A549 (cell line): ENCODE results near the gene AQP4. TPM values are rescaled to one million over a fixed set of nuclear protein-coding genes. Genes with fewer than 3 reads are reported as not detected.

ENCODE experiments used
- ATAC-seq, 2 experiments: fragments of 200-7000 bp in 1 of 2; fragments of >200 bp in 1 of 2; cut with Nextera tagmentation in 1 of 2; cut with Tn5 transposase in 1 of 2; 3 replicates each; pipeline versions ENCODE4 v1.8.0 to v1.9.1; 2018 to 2020; ENCODE audit warnings: mild to moderate bottlenecking in 1 of 2, moderate library complexity in 1 of 2
- CTCF ChIA-PET: fragments of 300-600 bp; sonication (Branson Sonifier 250); formaldehyde crosslinking; extraction: SDS; loops from one replicate; lab custom pipeline; 2021; ENCODE audit warnings: antibody characterized with exemption, inconsistent platforms; lab: Yijun Ruan, JAX
- POLR2A ChIA-PET: fragments of 350-600 bp; formaldehyde crosslinking; extraction: SDS; loops from one replicate; lab custom pipeline; 2021; ENCODE audit warnings: antibody characterized with exemption, inconsistent platforms; lab: Yijun Ruan, JAX
- DNase-seq, 2 experiments: peaks; one replicate each; pipeline versions ENCODE4 v3.0.0 to v3.0.0-alpha.2; 2011 to 2016; ENCODE audit warnings: low read depth in 1 of 2, low spot score in 1 of 2
- FAIRE-seq: peaks from 2 replicates; lab custom pipeline; 2011; peaks lifted over from hg19 to GRCh38; lab: Jason Lieb, UNC
- H3K27ac ChIP-seq, 2 experiments: fragments of >200 bp; sonication (Bioruptor Twin); formaldehyde crosslinking; 3 replicates each; pipeline ENCODE4 v1.5.1; 2016 to 2017
- H3K4me1 ChIP-seq: fragments of >200 bp; sonication (Bioruptor Twin); formaldehyde crosslinking; 3 replicates; pipeline ENCODE4 v1.6.1; 2016
- H3K4me2 ChIP-seq: fragments of >200 bp; sonication (Bioruptor Twin); formaldehyde crosslinking; 3 replicates; pipeline ENCODE4 v1.6.1; 2016
- H3K4me3 ChIP-seq: fragments of >200 bp; sonication (Bioruptor Twin); formaldehyde crosslinking; 3 replicates; pipeline ENCODE4 v1.5.1; 2016
- H3K9me3 ChIP-seq: fragments of >200 bp; sonication (Bioruptor Twin); formaldehyde crosslinking; 3 replicates; pipeline ENCODE4 v1.6.1; 2016
- CBX2 ChIP-seq: fragments of 200-600 bp; sonication (generic); IDR thresholded peaks from 2 replicates; pipeline ENCODE4 v1.6.1; 2016; ENCODE audit warnings: low read depth, mild to moderate bottlenecking, borderline replicate concordance
- CBX8 ChIP-seq: fragments of 200-600 bp; sonication (generic); IDR thresholded peaks from 2 replicates; pipeline ENCODE4 v1.6.1; 2016
- CEBPB ChIP-seq, 2 experiments: fragments of >200 bp in 1 of 2; sonication (Bioruptor Twin) in 1 of 2; formaldehyde crosslinking in 1 of 2; IDR thresholded peaks; 2 replicates each; pipeline ENCODE4 v1.6.1; 2012 to 2016
- CHD2 ChIP-seq: fragments of 150-350 bp; IDR thresholded peaks from 2 replicates; pipeline ENCODE4 v1.6.1; 2014; ENCODE audit warnings: low read length; ENCODE audit not compliant: partially characterized antibody
- EHMT2 ChIP-seq: fragments of 200-600 bp; sonication (generic); IDR thresholded peaks from 2 replicates; pipeline ENCODE4 v1.6.1; 2016; ENCODE audit warnings: antibody characterized with exemption, low read depth, mild to moderate bottlenecking, moderate library complexity
- ESRRA ChIP-seq: fragments of 150-350 bp; IDR thresholded peaks from 2 replicates; pipeline ENCODE4 v1.6.1; 2014; ENCODE audit warnings: mild to moderate bottlenecking, low read length, borderline replicate concordance
- HDAC2 ChIP-seq: fragments of 200-600 bp; sonication (generic); IDR thresholded peaks from 2 replicates; pipeline ENCODE4 v1.6.1; 2016
- JUN ChIP-seq, 2 experiments: fragments of >200 bp; sonication (Bioruptor Twin); formaldehyde crosslinking; IDR thresholded peaks; 2 replicates in 1 of 2; 3 replicates in 1 of 2; pipeline ENCODE4 v1.6.1; 2016 to 2017
- JUNB ChIP-seq: fragments of >200 bp; sonication (Bioruptor Twin); formaldehyde crosslinking; IDR thresholded peaks from 2 replicates; pipeline ENCODE4 v1.6.1; 2016
- KDM1A ChIP-seq: fragments of 200-600 bp; sonication (generic); IDR thresholded peaks from 2 replicates; pipeline ENCODE4 v1.6.1; 2016; ENCODE audit warnings: low read depth, mild to moderate bottlenecking
- NPAS2 ChIP-seq: fragments of 250-450 bp; sonication (Bioruptor Pico); IDR thresholded peaks from 2 replicates; pipeline ENCODE4 v1.8.0; 2022; ENCODE audit warnings: mild to moderate bottlenecking, moderate library complexity, borderline replicate concordance
- NR3C1 ChIP-seq: fragments of >200 bp; sonication (Bioruptor Twin); formaldehyde crosslinking; IDR thresholded peaks from 3 replicates; pipeline ENCODE4 v1.6.1; 2017
- POLR2A ChIP-seq: IDR thresholded peaks from 2 replicates; pipeline ENCODE4 v1.6.1; 2012; ENCODE audit warnings: mild to moderate bottlenecking, low read length
- RFX5 ChIP-seq: fragments of 450-650 bp; IDR thresholded peaks from 2 replicates; pipeline ENCODE4 v1.7.1; 2014; ENCODE audit warnings: antibody characterized with exemption, mild to moderate bottlenecking, moderate library complexity
- SREBF2 ChIP-seq: fragments of 450-650 bp; IDR thresholded peaks from 2 replicates; pipeline ENCODE4 v1.6.1; 2014; ENCODE audit warnings: mild to moderate bottlenecking, moderate library complexity
- TFCP2L1 ChIP-seq: fragments of 250-450 bp; sonication (Bioruptor Pico); IDR thresholded peaks from 2 replicates; pipeline ENCODE4 v1.5.0; 2021; ENCODE audit warnings: mild to moderate bottlenecking
- TP53 ChIP-seq: fragments of 250-450 bp; sonication (Bioruptor Pico); IDR thresholded peaks from 2 replicates; pipeline ENCODE4 v1.5.0; 2021; ENCODE audit warnings: mild to moderate bottlenecking, moderate library complexity
- ZC3H11A ChIP-seq: fragments of 450-650 bp; IDR thresholded peaks from 2 replicates; pipeline ENCODE4 v1.6.1; 2014; ENCODE audit warnings: antibody characterized with exemption, mild to moderate bottlenecking
- ZFP36 ChIP-seq: fragments of 450-650 bp; IDR thresholded peaks from 2 replicates; pipeline ENCODE4 v1.6.1; 2014; ENCODE audit warnings: borderline replicate concordance; ENCODE audit not compliant: partially characterized antibody
- WGBS: methylation state at CpG from one replicate; pipeline ENCODE4 v1.1.6; 2017; ENCODE audit errors: missing lambda C conversion rate; 5-methylcytosine and 5-hydroxymethylcytosine counted together
- polyA plus RNA-seq, 4 experiments: library from polyadenylated mRNA; depleted of rRNA in 3 of 4; stranded (reverse); fragments of >200 nt; fragmentation: RNase III in 1 of 4; extraction: RNeasy Plus Mini Kit Qiagen cat#74134 plus additional on column Dnase treatment in 1 of 4; gene quantifications; 2 replicates in 3 of 4; 3 replicates in 1 of 4; pipeline ENCODE4 v1.2.3, GENCODE V29; 2011 to 2017
- TF ChIP-seq, protein P1 (sequence below): fragments of 200-600 bp; sonication (generic); IDR thresholded peaks from 2 replicates; pipeline ENCODE4 v1.6.1; 2016; ENCODE audit warnings: antibody characterized with exemption, mild to moderate bottlenecking, moderate library complexity
- TF ChIP-seq, protein P2 (sequence below): fragments of 250-450 bp; sonication (Bioruptor Pico); IDR thresholded peaks from 2 replicates; pipeline ENCODE4 v1.5.0; 2020; ENCODE audit warnings: low read depth, mild to moderate bottlenecking, moderate library complexity
- TF ChIP-seq, protein P3 (sequence below): fragments of >200 bp; sonication (Bioruptor Twin); formaldehyde crosslinking; IDR thresholded peaks from 3 replicates; pipeline ENCODE4 v1.5.1; 2016

Gene AQP4
- polyA plus RNA-seq, 2 of the 4 experiments (the other 2 are of a cell fraction), result 0.08 TPM; not detected in 1

DNA sequence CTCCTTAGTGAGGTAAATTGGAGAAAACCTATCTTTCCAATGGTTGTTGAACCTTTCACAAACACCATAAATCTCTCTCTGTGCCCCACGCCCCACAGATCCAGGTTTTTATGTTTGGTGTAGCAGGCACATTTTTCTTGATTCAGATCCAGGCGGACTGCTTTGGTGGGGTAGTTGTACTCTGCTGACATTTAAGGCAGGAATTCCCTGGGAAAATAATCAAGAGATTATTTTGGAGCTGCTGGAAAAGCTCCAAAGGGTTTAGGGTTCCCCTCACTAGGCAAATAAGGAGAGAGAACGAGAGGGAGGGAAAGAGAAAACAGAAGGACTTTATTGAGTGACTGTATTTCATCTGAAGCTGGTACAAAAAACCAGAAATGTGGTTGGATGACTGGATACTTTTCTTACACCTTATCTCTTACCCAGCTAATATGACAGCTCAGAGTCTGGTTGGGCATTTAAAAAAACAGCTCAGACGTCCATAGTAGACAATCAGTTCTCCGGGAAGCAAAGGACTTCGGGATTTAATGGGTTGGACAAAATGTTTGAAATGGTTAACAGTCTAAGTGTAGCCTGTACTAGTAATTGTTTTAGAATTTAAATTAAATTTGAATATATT lies 3.6 kb upstream of the AQP4 start:
- DNase-seq (no peak), ATAC-seq (no peak), FAIRE-seq (no peak)
- ChIA-PET CTCF (no interaction called here), POLR2A (no interaction called here)
- WGBS, result 51% methylated on average over 6 of the region's 6 CpGs
- Histone ChIP-seq H3K4me3 (no peak overlapping the region), H3K27ac (no peak overlapping the region), H3K9me3 (no peaks in the 10 kb centered on the region), H3K4me1 (peaks cover 5% of the 10 kb centered on the region), H3K4me2 (no peak overlapping the region)
- TF ChIP-seq KDM1A (no peak), ZC3H11A (no peak), CBX8 (no peak), JUN (IDR thresholded peaks at IDR 0.05) (no peak), EHMT2 (no peak), RFX5 (no peak)
- TF ChIP-seq, protein P1, sequence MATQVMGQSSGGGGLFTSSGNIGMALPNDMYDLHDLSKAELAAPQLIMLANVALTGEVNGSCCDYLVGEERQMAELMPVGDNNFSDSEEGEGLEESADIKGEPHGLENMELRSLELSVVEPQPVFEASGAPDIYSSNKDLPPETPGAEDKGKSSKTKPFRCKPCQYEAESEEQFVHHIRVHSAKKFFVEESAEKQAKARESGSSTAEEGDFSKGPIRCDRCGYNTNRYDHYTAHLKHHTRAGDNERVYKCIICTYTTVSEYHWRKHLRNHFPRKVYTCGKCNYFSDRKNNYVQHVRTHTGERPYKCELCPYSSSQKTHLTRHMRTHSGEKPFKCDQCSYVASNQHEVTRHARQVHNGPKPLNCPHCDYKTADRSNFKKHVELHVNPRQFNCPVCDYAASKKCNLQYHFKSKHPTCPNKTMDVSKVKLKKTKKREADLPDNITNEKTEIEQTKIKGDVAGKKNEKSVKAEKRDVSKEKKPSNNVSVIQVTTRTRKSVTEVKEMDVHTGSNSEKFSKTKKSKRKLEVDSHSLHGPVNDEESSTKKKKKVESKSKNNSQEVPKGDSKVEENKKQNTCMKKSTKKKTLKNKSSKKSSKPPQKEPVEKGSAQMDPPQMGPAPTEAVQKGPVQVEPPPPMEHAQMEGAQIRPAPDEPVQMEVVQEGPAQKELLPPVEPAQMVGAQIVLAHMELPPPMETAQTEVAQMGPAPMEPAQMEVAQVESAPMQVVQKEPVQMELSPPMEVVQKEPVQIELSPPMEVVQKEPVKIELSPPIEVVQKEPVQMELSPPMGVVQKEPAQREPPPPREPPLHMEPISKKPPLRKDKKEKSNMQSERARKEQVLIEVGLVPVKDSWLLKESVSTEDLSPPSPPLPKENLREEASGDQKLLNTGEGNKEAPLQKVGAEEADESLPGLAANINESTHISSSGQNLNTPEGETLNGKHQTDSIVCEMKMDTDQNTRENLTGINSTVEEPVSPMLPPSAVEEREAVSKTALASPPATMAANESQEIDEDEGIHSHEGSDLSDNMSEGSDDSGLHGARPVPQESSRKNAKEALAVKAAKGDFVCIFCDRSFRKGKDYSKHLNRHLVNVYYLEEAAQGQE, result no peak
- TF ChIP-seq, protein P2, sequence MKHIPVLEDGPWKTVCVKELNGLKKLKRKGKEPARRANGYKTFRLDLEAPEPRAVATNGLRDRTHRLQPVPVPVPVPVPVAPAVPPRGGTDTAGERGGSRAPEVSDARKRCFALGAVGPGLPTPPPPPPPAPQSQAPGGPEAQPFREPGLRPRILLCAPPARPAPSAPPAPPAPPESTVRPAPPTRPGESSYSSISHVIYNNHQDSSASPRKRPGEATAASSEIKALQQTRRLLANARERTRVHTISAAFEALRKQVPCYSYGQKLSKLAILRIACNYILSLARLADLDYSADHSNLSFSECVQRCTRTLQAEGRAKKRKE (CRISPR knock-in tag), result no peak
- TF ChIP-seq, protein P3, sequence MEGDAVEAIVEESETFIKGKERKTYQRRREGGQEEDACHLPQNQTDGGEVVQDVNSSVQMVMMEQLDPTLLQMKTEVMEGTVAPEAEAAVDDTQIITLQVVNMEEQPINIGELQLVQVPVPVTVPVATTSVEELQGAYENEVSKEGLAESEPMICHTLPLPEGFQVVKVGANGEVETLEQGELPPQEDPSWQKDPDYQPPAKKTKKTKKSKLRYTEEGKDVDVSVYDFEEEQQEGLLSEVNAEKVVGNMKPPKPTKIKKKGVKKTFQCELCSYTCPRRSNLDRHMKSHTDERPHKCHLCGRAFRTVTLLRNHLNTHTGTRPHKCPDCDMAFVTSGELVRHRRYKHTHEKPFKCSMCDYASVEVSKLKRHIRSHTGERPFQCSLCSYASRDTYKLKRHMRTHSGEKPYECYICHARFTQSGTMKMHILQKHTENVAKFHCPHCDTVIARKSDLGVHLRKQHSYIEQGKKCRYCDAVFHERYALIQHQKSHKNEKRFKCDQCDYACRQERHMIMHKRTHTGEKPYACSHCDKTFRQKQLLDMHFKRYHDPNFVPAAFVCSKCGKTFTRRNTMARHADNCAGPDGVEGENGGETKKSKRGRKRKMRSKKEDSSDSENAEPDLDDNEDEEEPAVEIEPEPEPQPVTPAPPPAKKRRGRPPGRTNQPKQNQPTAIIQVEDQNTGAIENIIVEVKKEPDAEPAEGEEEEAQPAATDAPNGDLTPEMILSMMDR, result no peak

DNA sequence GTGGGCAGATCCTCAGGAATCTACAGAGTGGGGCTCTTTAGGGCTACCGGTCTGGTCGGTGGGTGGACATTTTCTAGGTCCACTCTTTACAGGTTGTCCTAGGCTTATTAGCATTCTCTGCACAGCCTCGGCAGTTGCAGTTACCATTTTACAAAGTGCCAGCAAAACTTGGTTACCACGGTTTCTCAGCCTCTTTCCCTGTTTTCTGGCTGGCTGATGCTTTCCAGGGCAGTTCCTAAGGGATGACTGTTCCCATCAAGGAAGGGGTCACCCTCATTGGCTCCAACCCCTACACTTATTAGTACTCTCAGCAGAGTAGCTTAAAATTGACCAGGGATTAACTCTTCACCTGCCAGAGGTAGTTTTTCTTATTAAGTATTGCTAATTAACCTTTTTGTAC lies 2.0 kb upstream of the AQP4 start:
- no peak for TF ChIP-seq CEBPB (IDR thresholded peaks at IDR 0.05)
- no peak for TF ChIP-seq CHD2
- no peak for TF ChIP-seq NPAS2
- no peak for TF ChIP-seq CBX2
- no peak for TF ChIP-seq HDAC2
- TF ChIP-seq ZFP36, result no peak
- TF ChIP-seq NR3C1, result no peak
- no peak for TF ChIP-seq POLR2A
- TF ChIP-seq TP53 (CRISPR knock-in tag), result no peak
- no peak for TF ChIP-seq KDM1A
- TF ChIP-seq JUNB, result no peak
- TF ChIP-seq ESRRA, result no peak
- TF ChIP-seq TFCP2L1 (CRISPR knock-in tag), result no peak
- no peak for TF ChIP-seq SREBF2
- TF ChIP-seq, protein P1, result no peak
- H3K27ac ChIP-seq, result no peak overlapping the region
- FAIRE-seq (no peak), DNase-seq (no peak), ATAC-seq (no peak)
- peaks cover 5% of the 10 kb centered on the region for H3K4me1 ChIP-seq
- POLR2A ChIA-PET, result no interaction called here
- no peak overlapping the region for H3K4me3 ChIP-seq
- no peaks in the 10 kb centered on the region for H3K9me3 ChIP-seq
- 72% methylated on average over 4 of the region's 4 CpGs for WGBS
- H3K4me2 ChIP-seq, result no peak overlapping the region
- CTCF ChIA-PET, result no interaction called here
